GM18868 (cell line): ENCODE results near the gene DLK2.
"Not testable (repeated sequence)": the region's sequence is repeated elsewhere in the genome, so short reads cannot be mapped to it uniquely, and the experiment has no call there.

Experiments
- ATAC-seq: cut with Tn5 transposase; IDR thresholded peaks from one replicate; pipeline ENCODE4 v1.9.1; 2021; ENCODE audit warnings: mild to moderate bottlenecking, moderate library complexity; ENCODE audit not compliant: unreplicated experiment

The DLK2 gene

DNA sequence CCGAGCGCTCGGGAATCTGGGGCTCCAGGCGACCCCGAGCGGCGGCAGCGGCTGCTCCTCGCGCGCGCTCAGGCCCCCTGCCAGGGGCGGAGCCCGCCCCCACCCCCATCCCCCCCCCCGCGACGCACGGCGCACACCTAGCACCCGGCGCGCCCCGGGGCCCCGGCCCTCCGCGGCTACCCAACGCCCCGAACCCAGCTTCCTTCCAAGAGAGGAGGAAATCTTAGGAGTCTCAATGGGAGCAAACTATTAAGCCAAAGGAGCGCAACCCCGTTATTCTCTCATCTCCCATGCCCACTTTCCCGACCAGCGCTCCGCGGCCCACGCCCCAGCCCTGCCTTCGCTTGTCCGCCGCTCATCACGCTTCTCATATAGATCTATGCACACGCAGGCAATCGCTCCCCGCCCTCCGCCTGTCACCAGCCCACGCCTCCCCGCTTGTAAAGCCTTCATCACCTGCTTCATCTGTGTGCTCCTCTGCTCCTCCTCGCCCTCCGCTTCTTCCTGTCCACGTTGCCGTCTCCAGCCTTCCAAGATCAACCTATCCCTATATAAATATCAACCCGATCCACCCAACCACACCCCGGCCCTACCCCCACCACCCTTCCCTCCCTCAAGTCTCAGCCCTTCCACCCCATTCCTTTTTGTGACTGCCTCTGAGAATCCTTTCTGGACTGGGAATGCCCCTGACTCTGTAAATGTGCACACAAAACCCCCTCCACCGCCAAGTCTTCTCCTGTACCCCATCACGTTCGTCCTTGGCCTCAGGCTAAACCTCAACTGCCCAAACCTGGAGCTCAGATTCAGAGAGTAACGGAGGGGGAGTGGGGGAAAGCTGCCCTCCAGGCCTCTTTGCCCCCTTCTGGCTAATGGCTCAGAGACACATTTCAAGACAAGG is at the start of gene DLK2:
Gene DLK2 (minus strand): TSS at position 18 of the 898 bp plus-strand sequence. CDS start 723 bp downstream, outside the sequence.
- ATAC-seq: no peak

- no peak for ATAC-seq
Measured at GRCh38 chr6:43503443-43503842, 48.1 kb upstream of the DLK2 start.

- no peak for ATAC-seq
Measured at GRCh38 chr6:43502666-43503065, 47.3 kb upstream of the DLK2 start.

DNA sequence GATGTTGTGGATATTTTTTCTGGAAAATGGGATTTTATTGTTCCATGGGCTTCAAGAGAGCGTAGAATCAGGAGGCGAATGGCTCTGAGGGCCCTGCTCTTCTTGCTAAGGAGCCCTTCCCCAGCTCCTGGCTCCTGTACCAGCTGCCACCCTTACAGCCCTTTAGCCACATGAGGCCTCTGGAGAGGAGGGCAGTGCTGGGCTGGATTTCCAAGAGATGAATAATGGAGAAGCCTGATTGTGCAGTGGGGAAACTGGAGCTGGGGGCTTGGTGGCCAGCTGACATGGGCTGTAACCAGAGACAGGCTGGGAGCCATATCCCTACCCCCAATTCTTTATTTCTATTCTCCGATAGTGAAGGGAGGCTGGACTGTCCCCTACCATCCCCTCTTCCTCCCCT is 45.6 kb upstream of the DLK2 start:
- no peak for ATAC-seq

DNA sequence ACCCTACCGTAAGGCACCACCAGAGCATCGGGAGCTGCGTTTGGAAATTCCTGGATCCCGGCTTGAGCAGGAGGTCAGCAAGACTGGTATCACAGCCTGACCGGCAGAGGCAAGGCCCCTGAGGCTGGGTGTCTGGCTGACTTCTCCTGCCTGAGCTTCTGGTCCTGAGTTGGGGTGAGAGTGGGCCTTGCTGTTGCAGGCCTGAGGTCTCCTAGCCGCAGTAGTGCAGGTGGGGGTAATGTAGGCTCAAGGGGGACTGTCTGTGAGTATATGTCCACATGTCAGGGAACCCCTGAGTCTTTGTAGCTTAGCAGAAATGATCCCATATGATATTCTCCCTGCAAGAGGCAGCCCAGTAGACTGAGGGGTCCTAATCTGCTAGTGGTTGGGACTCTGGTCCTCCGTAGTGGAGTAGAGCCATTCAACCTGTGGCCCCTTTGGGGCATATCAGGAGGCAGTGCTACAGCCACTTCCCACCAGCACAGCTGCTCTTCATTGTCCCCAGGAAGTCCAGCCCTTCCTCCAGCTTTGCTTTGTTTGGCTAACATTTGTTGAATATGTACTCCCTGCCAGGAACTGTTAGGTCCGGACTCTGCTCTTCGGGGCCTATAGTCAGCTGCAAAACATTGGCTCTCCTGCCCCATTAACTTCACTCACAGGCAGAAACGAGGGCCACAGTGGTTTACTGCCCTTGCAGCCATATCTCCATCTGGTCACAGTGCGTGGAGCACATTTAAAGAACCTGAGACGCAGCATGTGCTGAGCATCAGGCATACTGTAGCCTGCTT is 43.9 kb upstream of the DLK2 start:
- no peak for ATAC-seq

- not testable (repeated sequence) for ATAC-seq
Measured at GRCh38 chr6:43498291-43498690, 42.9 kb upstream of the DLK2 start.

- ATAC-seq: no peak
Measured at GRCh38 chr6:43497689-43498088, 42.3 kb upstream of the DLK2 start.

DNA sequence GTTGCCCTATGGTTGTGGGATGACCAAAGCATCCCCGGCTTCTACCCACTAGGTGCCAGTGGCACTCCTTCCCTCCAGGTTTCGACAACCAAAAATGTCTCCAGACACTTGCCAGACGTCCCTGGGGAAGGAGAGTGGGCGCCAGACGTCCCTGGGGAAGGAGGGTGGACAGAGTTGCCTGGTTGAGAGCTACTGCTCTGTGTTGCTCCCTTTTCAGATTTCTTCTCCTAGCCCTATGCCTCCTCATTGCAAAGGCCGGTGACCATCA is 41.7 kb upstream of the DLK2 start:
- ATAC-seq: no peak

DNA sequence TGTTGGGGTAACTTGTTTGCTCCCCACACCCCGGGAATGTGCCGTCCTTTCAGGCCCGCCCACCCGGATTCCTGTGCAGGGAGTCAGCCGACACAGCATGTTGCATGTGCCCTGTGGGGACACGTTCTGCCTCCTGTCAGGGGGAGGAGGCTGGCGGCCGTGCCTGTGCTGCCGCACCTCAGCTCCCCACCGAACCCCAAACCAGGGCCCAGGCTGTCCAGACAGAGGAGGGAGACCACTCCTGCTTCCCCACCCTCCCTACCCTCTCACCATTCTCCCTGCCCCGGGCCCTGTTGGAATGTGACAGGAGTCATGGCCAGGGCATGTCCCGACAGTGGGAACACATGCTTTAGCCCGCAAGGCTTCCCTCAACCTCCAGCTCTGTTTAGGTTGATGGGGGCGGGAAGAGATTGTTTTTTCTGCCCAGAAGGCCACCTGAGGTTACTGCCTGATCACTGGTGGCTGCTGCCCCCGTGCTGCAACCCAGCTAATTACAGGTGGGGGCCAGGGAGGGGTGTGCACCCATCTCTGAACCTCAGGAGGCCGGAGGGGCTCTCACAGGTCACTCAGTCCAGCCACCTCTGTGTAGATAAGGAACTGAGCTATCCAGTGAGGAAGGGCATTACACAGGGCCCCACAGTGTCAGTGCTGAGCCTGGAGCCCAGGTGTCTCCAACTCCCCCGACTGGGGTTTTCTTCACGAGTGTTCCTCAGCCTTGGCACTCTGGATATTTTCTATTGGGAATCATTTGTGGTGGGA is 41.2 kb upstream of the DLK2 start:
- ATAC-seq: no peak

DNA sequence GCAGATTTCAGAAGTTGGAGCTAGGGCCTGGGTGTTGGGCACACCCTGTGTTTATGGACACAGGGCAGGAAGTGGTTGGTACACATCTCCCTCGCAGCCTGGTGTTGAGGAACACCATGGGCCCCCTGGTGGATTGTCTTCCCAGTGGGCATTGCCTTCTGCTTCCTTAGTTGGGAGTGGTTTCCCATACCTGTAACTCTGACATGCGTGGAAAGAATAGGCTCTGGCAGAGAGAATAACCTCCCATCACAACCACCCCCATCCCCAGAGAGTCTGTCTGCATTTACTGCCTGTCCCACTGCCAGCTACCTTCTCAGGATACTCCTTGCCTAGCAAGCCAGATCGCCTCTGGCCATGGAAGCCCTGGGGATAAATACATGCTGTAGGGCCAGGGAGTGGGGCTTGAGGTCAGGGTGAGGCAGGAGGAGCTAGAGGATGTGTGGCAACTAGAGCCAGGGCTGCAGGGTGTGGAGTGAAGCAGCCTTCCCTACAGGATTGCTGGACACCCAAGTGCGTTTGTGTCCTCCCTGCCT is 40.1 kb upstream of the DLK2 start:
- ATAC-seq: no peak

DNA sequence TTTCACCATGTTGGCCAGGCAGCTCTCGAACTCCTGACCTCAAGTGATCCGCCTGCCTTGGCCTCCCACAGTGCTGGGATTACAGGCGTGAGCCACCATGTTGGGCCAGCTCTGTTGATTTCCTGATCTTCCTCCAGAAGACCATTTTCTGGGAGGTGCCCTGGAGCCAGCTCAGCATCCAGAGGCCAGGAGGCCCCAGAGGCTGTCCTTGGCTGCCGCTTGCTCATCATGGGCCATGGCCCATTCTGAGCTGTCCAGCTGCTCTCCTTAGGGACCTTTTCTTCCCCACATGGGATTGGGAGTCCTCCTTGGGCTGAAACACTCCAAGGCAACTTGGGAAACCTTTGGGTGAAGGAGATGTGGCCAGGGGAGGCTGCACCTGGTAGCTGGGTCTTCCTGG is 39.4 kb upstream of the DLK2 start:
- no peak for ATAC-seq

GRCh38 chr6:43494321-43494720 is 39.0 kb upstream of the DLK2 start:
- ATAC-seq: no peak

DNA sequence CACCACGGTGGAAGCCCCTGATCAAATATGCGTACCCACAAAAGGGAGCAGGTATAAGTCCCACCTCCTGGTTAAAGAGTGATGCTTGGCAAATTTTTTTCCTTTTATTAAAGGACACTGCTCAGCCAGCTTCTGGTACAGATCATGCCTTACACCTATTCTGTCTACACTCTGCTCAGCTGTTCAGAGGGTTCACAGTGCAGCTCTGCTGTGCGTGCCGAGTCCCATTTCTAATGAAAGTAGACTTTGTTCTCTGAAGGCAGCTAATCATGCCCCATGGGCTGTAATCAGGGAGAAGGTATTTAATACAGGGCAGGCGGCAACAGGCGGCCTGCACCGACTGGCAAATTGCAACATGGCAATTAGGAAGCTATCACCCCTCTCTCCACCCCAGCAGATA is 38.5 kb upstream of the DLK2 start:
- ATAC-seq: no peak

DNA sequence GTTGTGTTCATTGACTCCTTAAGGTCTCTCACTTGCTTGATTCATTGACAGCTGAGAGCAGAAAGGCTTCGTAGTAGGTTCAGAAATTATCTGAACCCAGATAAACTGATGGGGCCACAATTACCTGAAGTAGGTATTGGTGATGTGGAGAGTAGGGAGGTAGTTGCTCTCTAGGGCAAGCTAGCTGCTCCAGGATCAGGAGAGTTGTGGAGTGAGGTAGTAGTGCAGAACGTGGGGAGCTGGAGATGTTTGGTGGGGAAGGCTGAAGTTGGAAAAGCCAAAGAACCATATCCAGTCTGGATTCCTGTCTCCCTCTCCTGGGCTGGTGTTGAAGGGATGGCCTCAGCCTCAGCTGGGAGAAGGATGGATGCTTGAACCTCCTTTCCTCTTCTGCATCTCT is 37.9 kb upstream of the DLK2 start:
- ATAC-seq: no peak

GRCh38 chr6:43492673-43493072 is 37.3 kb upstream of the DLK2 start:
- no peak for ATAC-seq

DNA sequence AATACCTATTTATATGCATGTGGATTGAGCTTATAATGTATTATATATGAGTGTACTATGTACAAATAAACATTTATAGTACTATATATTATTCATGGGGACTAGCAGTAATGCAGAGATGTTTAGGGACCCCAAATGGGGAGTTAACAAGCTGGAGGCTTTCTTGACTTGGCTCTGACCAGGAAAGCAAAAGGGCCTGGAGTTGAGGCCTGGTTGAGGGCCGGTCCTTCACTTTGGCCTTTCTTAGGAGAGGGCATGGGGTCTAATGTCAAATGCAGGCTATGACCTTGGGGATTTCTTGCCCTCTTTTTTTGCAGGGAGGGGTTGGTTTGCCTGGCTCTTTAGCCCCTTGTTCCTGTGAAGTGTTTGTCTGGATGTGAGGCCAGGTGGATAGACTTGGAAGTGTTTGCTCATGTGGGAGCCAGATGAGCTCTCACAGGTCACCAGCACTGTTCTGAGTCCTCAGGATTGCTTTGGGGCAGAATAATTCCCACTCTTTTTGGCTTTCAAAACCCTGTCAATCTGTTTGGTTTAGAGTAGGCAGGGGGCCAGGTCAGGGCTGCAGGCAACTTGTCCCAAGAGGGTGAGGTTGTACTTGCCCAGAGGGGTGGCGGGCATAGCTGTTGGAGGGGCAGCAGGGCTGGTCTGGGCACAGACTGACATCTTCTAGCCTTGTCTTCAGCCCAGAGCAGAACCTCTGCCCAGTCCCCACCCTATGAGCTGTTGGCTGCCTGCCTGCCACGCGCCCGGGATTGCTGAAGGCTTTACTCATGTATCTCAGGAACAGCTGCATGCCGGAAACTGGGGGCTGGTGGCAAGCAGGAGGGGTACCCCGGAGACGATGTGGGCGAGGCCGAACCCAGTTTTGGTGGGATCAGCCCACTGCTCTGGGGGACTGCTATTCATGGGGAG is 36.7 kb upstream of the DLK2 start:
- no peak for ATAC-seq

GRCh38 chr6:43490523-43490939 is 35.2 kb upstream of the DLK2 start:
- no peak for ATAC-seq

GRCh38 chr6:43489277-43490072 is 34.1 kb upstream of the DLK2 start:
- ATAC-seq: no peak

GRCh38 chr6:43488667-43489276 is 33.4 kb upstream of the DLK2 start:
- ATAC-seq: no peak
